ENCODE data around the gene SMPD4.
"Not testable (repeated sequence)": the region's sequence is repeated elsewhere in the genome, so short reads cannot be mapped to it uniquely, and the experiment has no call there.

The SMPD4 gene

GRCh38 chr2:130156624-130157004 is 24.8 kb downstream of the SMPD4 start:
- Histone ChIP-seq H3K4me3 (ENCODE audit: low read depth in 1 of 2, low read length in 1 of 2) (no peak overlapping the region), H3K36me3 (peaks cover 60% of the 10 kb centered on the region), H3K27ac (no peak overlapping the region), H3K4me1 (ENCODE audit: control insufficient read depth in 1 of 2, insufficient read depth in 1 of 2, low read depth in 1 of 2, low read length in 1 of 2) (no peaks in the 10 kb centered on the region), H3K27me3 (no peaks in the 10 kb centered on the region), H3K9me3 (no peaks in the 10 kb centered on the region)
- TF ChIP-seq, protein P1, sequence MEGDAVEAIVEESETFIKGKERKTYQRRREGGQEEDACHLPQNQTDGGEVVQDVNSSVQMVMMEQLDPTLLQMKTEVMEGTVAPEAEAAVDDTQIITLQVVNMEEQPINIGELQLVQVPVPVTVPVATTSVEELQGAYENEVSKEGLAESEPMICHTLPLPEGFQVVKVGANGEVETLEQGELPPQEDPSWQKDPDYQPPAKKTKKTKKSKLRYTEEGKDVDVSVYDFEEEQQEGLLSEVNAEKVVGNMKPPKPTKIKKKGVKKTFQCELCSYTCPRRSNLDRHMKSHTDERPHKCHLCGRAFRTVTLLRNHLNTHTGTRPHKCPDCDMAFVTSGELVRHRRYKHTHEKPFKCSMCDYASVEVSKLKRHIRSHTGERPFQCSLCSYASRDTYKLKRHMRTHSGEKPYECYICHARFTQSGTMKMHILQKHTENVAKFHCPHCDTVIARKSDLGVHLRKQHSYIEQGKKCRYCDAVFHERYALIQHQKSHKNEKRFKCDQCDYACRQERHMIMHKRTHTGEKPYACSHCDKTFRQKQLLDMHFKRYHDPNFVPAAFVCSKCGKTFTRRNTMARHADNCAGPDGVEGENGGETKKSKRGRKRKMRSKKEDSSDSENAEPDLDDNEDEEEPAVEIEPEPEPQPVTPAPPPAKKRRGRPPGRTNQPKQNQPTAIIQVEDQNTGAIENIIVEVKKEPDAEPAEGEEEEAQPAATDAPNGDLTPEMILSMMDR (IDR thresholded peaks at IDR 0.05): no peak

- H3K36me3 ChIP-seq: peaks cover 62% of the 10 kb centered on the region
These were observed 25.3 kb downstream of the SMPD4 start for GRCh38 chr2:130155956-130156623.

GRCh38 chr2:130154773-130155765 is 26.3 kb downstream of the SMPD4 start:
- no peaks in the 10 kb centered on the region for H3K27me3 ChIP-seq
- no peaks in the 10 kb centered on the region for H3K9me3 ChIP-seq
- no peak overlapping the region for H3K4me3 ChIP-seq (ENCODE audit: low read depth in 1 of 2, low read length in 1 of 2)
- H3K4me1 ChIP-seq (ENCODE audit: control insufficient read depth in 1 of 2, insufficient read depth in 1 of 2, low read depth in 1 of 2, low read length in 1 of 2): no peaks in the 10 kb centered on the region
- TF ChIP-seq, protein P1 (IDR thresholded peaks at IDR 0.05): no peak
- peaks cover 62% of the 10 kb centered on the region for H3K36me3 ChIP-seq
- no peak overlapping the region for H3K27ac ChIP-seq

More at GRCh38 chr2:130155956-130156623, 25.3 kb downstream of the SMPD4 start:
- not testable (repeated sequence) for H3K9me3 ChIP-seq; H3K27me3 ChIP-seq; H3K4me1 ChIP-seq (ENCODE audit: control insufficient read depth in 1 of 2, insufficient read depth in 1 of 2, low read depth in 1 of 2, low read length in 1 of 2); H3K27ac ChIP-seq; H3K4me3 ChIP-seq (ENCODE audit: low read depth in 1 of 2, low read length in 1 of 2)

GRCh38 chr2:130154423-130154770 is 27.0 kb downstream of the SMPD4 start:
- not testable (repeated sequence) for H3K4me3 ChIP-seq (ENCODE audit: low read depth in 1 of 2, low read length in 1 of 2); H3K9me3 ChIP-seq; H3K27me3 ChIP-seq; H3K27ac ChIP-seq; H3K4me1 ChIP-seq (ENCODE audit: control insufficient read depth in 1 of 2, insufficient read depth in 1 of 2, low read depth in 1 of 2, low read length in 1 of 2)
- H3K36me3 ChIP-seq: peaks cover 58% of the 10 kb centered on the region

DNA sequence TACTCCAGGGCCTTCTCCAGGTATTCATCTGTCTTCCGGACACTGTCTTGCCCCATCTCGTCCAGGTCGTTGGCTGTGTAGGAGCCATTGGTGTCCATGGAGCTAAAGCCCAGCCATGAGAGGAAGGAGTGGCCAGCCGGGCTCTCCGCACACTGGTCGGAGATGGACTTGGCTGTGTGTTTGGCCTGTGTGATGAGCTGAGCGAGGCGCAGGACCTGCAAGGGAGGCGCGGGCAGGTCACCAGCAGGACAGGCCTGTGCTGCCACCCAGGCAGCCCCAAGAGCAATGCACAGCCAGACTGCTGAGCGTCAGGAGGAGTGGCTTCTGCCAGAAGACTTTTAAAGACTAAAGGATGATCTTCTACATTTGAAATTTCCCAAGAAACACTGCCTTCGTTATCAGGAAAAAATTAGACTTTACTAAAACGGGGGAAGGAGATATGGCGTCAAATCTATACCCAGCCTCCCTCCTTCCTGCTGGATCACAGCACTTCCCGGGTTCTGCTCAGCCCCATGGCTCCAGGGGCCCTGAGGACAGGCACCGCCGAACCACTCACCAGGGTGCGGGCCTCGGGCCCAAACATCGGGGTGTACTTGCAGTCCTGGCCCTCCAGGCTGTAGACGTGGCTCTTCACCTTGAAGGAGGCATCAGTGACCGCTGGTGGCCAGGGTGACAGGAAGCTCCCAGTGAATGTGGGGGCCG is 27.5 kb downstream of the SMPD4 start:
- not testable (repeated sequence) for H3K4me1 ChIP-seq (ENCODE audit: control insufficient read depth in 1 of 2, insufficient read depth in 1 of 2, low read depth in 1 of 2, low read length in 1 of 2); H3K27ac ChIP-seq; H3K4me3 ChIP-seq (ENCODE audit: low read depth in 1 of 2, low read length in 1 of 2); H3K9me3 ChIP-seq; H3K27me3 ChIP-seq
- H3K36me3 ChIP-seq: peaks cover 53% of the 10 kb centered on the region

DNA sequence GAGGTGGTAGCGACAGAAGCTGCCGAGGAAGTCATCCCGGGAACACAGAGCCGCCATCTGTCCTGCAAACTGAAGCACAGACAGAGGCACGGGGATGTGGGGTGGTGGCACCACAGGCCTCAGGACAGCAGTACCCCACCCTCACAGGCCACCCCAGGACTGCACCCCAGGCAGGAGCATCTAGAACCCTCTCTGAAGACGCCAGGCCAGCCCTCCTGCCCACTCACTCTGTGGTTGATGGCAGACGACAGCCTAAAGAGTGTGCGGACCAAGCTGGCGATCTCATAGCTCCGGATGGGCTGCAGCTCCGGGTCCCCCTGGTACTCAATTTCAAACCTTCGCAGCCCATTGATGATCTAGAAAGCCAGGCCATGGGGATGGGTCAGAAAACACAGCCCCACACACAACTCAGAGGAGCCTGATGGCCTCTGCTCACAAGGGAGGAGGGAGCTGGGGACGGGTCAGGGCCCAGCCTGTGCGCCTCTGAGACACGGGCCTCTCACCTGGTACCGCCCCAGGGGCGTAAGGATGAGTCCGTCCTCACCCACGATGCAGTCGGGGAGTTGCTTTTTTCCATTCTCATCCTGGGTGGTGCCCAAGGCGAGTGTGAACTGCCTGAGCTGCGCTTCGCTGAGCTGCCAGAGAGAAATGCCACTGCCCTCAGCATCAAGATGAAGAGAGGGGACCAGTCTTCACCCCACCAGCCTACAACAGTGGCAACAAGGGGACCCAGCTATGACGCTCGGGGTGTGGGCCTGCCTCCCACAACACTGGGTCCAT is 28.4 kb downstream of the SMPD4 start:
- H3K27ac ChIP-seq: no peak overlapping the region
- H3K36me3 ChIP-seq: peaks cover 49% of the 10 kb centered on the region
- no peaks in the 10 kb centered on the region for H3K4me1 ChIP-seq (ENCODE audit: control insufficient read depth in 1 of 2, insufficient read depth in 1 of 2, low read depth in 1 of 2, low read length in 1 of 2)
- H3K9me3 ChIP-seq: no peaks in the 10 kb centered on the region
- TF ChIP-seq, protein P1 (IDR thresholded peaks at IDR 0.05): no peak
- no peak overlapping the region for H3K4me3 ChIP-seq (ENCODE audit: low read depth in 1 of 2, low read length in 1 of 2)
- peaks cover 7% of the 10 kb centered on the region for H3K27me3 ChIP-seq

GRCh38 chr2:130152136-130152815 is 29.1 kb downstream of the SMPD4 start:
- H3K36me3 ChIP-seq: peaks cover 46% of the 10 kb centered on the region
- H3K27me3 ChIP-seq: peaks cover 15% of the 10 kb centered on the region
- not testable (repeated sequence) for H3K4me3 ChIP-seq (ENCODE audit: low read depth in 1 of 2, low read length in 1 of 2); H3K9me3 ChIP-seq; H3K27ac ChIP-seq; H3K4me1 ChIP-seq (ENCODE audit: control insufficient read depth in 1 of 2, insufficient read depth in 1 of 2, low read depth in 1 of 2, low read length in 1 of 2)

- H3K4me3 ChIP-seq (ENCODE audit: low read depth in 1 of 2, low read length in 1 of 2); H3K4me1 ChIP-seq (ENCODE audit: control insufficient read depth in 1 of 2, insufficient read depth in 1 of 2, low read depth in 1 of 2, low read length in 1 of 2); H3K9me3 ChIP-seq; H3K27ac ChIP-seq: not testable (repeated sequence)
- peaks cover 26% of the 10 kb centered on the region for H3K27me3 ChIP-seq
- peaks cover 46% of the 10 kb centered on the region for H3K36me3 ChIP-seq
These were observed 30.3 kb downstream of the SMPD4 start for GRCh38 chr2:130151145-130151512.
